K562 (cell line): ENCODE results near the gene POLL. TPM values are rescaled to one million over a fixed set of nuclear protein-coding genes. Genes with fewer than 3 reads are reported as not detected.
A peak's percentile ranks its signal among the peaks of the same experiment; 100 is the strongest.

Experiments used
- ATAC-seq: fragments of 200-7000 bp; cut with Tn5 transposase; 3 replicates; pipeline ENCODE4 v1.9.1; 2020; ENCODE audit warnings: moderate library complexity
- Bru-seq: library from RNA; stranded (reverse); fragments of 400-500 nt; gene quantifications from one replicate; lab custom pipeline; 2021; lab: Mats Ljungman, UMichigan
- BruChase-seq, 2 experiments: library from RNA; stranded (reverse); fragments of 400-500 nt; gene quantifications; one replicate each; lab custom pipeline; 2021; lab: Mats Ljungman, UMichigan
- BruUV-seq: library from RNA; stranded (reverse); fragments of 400-500 nt; replicated peaks from 2 replicates; lab custom pipeline; 2021; lab: Mats Ljungman, UMichigan
- CTCF ChIA-PET: fragments of 300-600 bp; formaldehyde crosslinking; extraction: SDS; loops from one replicate; lab custom pipeline; 2021; ENCODE audit warnings: low intra/inter-chr PET ratio; lab: Yijun Ruan, JAX
- POLR2A ChIA-PET: fragments of 300-600, 350-650 bp; sonication (Branson Sonifier 250); formaldehyde crosslinking; extraction: SDS; loops from one replicate; lab custom pipeline; 2021; ENCODE audit warnings: antibody characterized with exemption, inconsistent platforms; lab: Yijun Ruan, JAX
- DNase-seq, 4 experiments: peaks; one replicate each; pipeline versions ENCODE4 v3.0.0 to v3.0.0-alpha.2; 2011 to 2018; ENCODE audit warnings: low spot score in 3 of 4, mixed read lengths in 3 of 4; ENCODE audit errors: extremely low read depth in 1 of 4
- FAIRE-seq: peaks from 2 replicates; lab custom pipeline; 2011; peaks lifted over from hg19 to GRCh38; lab: Jason Lieb, UNC
- H2AFZ ChIP-seq: 2 replicates; pipeline ENCODE4 v1.6.0; 2011; ENCODE audit warnings: low read depth, low read length, control low read depth, inconsistent platforms
- H3K27ac ChIP-seq: fragments of 200-600 bp; 3 replicates; pipeline ENCODE4 v1.8.0; 2011; ENCODE audit warnings: low read depth, mild to moderate bottlenecking, control low read depth, inconsistent platforms, low read length, moderate library complexity, mixed read lengths; ENCODE audit errors: extremely low read depth
- H3K27me3 ChIP-seq, 2 experiments: fragments of 300-600 bp in 1 of 2; 2 replicates in 1 of 2; 3 replicates in 1 of 2; pipeline versions ENCODE4 v1.6.0 to v1.8.0; 2011; ENCODE audit warnings: inconsistent platforms in 2 of 2, low read length in 2 of 2, mild to moderate bottlenecking in 1 of 2, mixed read lengths in 1 of 2, moderate library complexity in 1 of 2; ENCODE audit not compliant: control insufficient read depth in 2 of 2, insufficient read depth in 2 of 2
- H3K36me3 ChIP-seq: fragments of 300-600 bp; 3 replicates; pipeline ENCODE4 v1.8.0; 2011; ENCODE audit warnings: mild to moderate bottlenecking, low read length, inconsistent platforms; ENCODE audit not compliant: control insufficient read depth, insufficient read depth
- H3K4me1 ChIP-seq, 2 experiments: fragments of 200-600 bp in 1 of 2; replicated peaks in 1 of 2; 2 replicates in 1 of 2; 3 replicates in 1 of 2; pipeline versions ENCODE4 v1.5.1 to v1.8.0; 2011; ENCODE audit warnings: inconsistent platforms in 2 of 2, low read length in 2 of 2, mild to moderate bottlenecking in 1 of 2, mixed read lengths in 1 of 2, moderate library complexity in 1 of 2; ENCODE audit not compliant: control insufficient read depth in 2 of 2, insufficient read depth in 2 of 2
- H3K4me2 ChIP-seq: 2 replicates; pipeline ENCODE4 v1.6.1; 2011; ENCODE audit warnings: low read length, control low read depth, inconsistent platforms, mixed read lengths; ENCODE audit not compliant: insufficient read depth
- H3K4me3 ChIP-seq: fragments of 200-600 bp; sonication (generic), shearing (Covaris generic); 2 replicates; pipeline ENCODE4 v1.5.1; 2016; ENCODE audit warnings: control low read depth, inconsistent platforms
- H3K79me2 ChIP-seq: fragments of 200-600 bp; 3 replicates; pipeline ENCODE4 v1.8.0; 2011; ENCODE audit warnings: low read length, inconsistent platforms; ENCODE audit not compliant: control insufficient read depth, insufficient read depth
- H3K9ac ChIP-seq, 2 experiments: 2 replicates each; pipeline versions ENCODE4 v1.6.0 to v1.6.1; 2011; ENCODE audit warnings: low read depth in 2 of 2, low read length in 2 of 2, control low read depth in 1 of 2, inconsistent platforms in 1 of 2, mild to moderate bottlenecking in 1 of 2, mixed read lengths in 1 of 2; ENCODE audit not compliant: insufficient read depth in 1 of 2
- H3K9me1 ChIP-seq: one replicate; pipeline ENCODE4 v1.6.0; 2011; ENCODE audit warnings: inconsistent platforms, mild to moderate bottlenecking, low read length, moderate library complexity; ENCODE audit not compliant: control insufficient read depth, insufficient read depth
- H3K9me3 ChIP-seq: replicated peaks from 2 replicates; pipeline ENCODE4 v1.5.1; 2011; ENCODE audit warnings: low read depth, low read length, inconsistent platforms; ENCODE audit not compliant: control insufficient read depth, insufficient read depth
- H4K20me1 ChIP-seq: replicated peaks from 2 replicates; pipeline ENCODE4 v1.6.1; 2011; ENCODE audit warnings: low read length, inconsistent platforms, mixed read lengths; ENCODE audit not compliant: control insufficient read depth, insufficient read depth
- HDAC2 ChIP-seq: fragments of 450-650 bp; IDR thresholded peaks from 2 replicates; pipeline ENCODE4 v1.6.1; 2016; ENCODE audit warnings: mild to moderate bottlenecking
- PREB ChIP-seq: sonication (generic); formaldehyde crosslinking; IDR thresholded peaks from 2 replicates; pipeline ENCODE4 v1.8.1; 2023; ENCODE audit warnings: mild to moderate bottlenecking, missing genetic modification reagents
- SIN3A ChIP-seq, 2 experiments: fragments of 150-350 bp in 1 of 2; IDR thresholded peaks; 2 replicates each; pipeline ENCODE4 v1.6.1; 2011 to 2016; ENCODE audit warnings: borderline replicate concordance in 2 of 2, low read depth in 2 of 2, low read length in 2 of 2, mild to moderate bottlenecking in 2 of 2, moderate library complexity in 2 of 2; ENCODE audit not compliant: control insufficient read depth in 1 of 2
- ZNF282 ChIP-seq: sonication (generic); formaldehyde crosslinking; IDR thresholded peaks from 2 replicates; pipeline ENCODE4 v1.8.1; 2023; ENCODE audit warnings: missing genetic modification reagents
- WGBS: fragments of 100-300 bp; shearing (Covaris generic); methylation state at CpG from one replicate; pipeline ENCODE4 v1.1.6; 2016; ENCODE audit warnings: low coverage, mixed read lengths; ENCODE audit not compliant: insufficient coverage; ENCODE audit errors: missing lambda C conversion rate; 5-methylcytosine and 5-hydroxymethylcytosine counted together
- in situ Hi-C: fragments of 300-500 bp; cut with MboI; formaldehyde crosslinking; loops from 4 replicates; pipeline ENCODE4 v1.15.0; 2018; ENCODE audit warnings: inconsistent platforms, mixed read lengths
- intact Hi-C: fragments of 100-400 bp; cut with micrococcal nuclease; formaldehyde crosslinking; loops from 2 replicates; pipeline ENCODE4 v1.14.2; 2022
- long read RNA-seq, 3 experiments: library from polyadenylated mRNA in 2 of 3; library from RNA in 1 of 3; unstranded in 2 of 3; stranded (forward) in 1 of 3; transcript quantifications; one replicate each; pipeline ENCODE4 v2.0.0, GENCODE V29; 2019 to 2022
- polyA minus RNA-seq, 3 experiments: library from RNA; depleted of rRNA, polyadenylated mRNA; stranded (reverse); fragments of >200 nt; gene quantifications; 2 replicates each; pipeline ENCODE4 v1.2.3, GENCODE V29; 2011
- polyA plus RNA-seq, 8 experiments: library from polyadenylated mRNA; depleted of rRNA in 4 of 8; stranded (reverse) in 5 of 8; unstranded in 3 of 8; fragments of >200 nt; fragmentation: Nextera tagmentation in 2 of 8; fragmentation: Illumina TruSeq in 1 of 8; extraction: Ambion mirVana in 2 of 8; extraction: Trizol in 1 of 8; gene quantifications; 2 replicates each; pipeline versions ENCODE4 v1.2.1 to v1.2.3, GENCODE V29; 2011 to 2014; ENCODE audit warnings: inconsistent platforms in 1 of 8, missing spikeins in 1 of 8
- total RNA-seq, 7 experiments: library from RNA; depleted of rRNA in 6 of 7; stranded (reverse); fragments of >200 nt in 6 of 7; fragmentation: Illumina TruSeq in 2 of 7; extraction: Trizol in 2 of 7; gene quantifications; 2 replicates each; pipeline versions ENCODE4 v1.2.1 to v1.2.3, GENCODE V29; 2011 to 2021; ENCODE audit warnings: low replicate concordance in 1 of 7

The POLL gene
- 27.0 and 79.5 TPM in 2 replicates for total RNA-seq (2011; cell fraction: chromatin; rRNA removed; ENCODE audit: low replicate concordance)
- total RNA-seq (2011; cell fraction: nucleolus; rRNA removed): 44.1 and 46.7 TPM in 2 replicates
- total RNA-seq (2011; cell fraction: nucleoplasm; rRNA removed): 37.4 and 38.1 TPM in 2 replicates
- total RNA-seq (2014; rRNA removed) (10.9 and 11.7 TPM in 2 replicates), total RNA-seq (2014; rRNA removed; fragmentation: Illumina TruSeq; extraction: Trizol) (5.4 and 6.4 TPM in 2 replicates), total RNA-seq (2015; rRNA removed; fragmentation: Illumina TruSeq; extraction: Trizol) (6.9 and 8.4 TPM in 2 replicates), total RNA-seq (2021) (16.9 and 18.7 TPM in 2 replicates), polyA plus RNA-seq (2011; rRNA removed) (13.7 and 21.8 TPM in 2 replicates), polyA plus RNA-seq (2014; fragmentation: Illumina TruSeq; extraction: Trizol) (13.3 and 14.2 TPM in 2 replicates), polyA plus RNA-seq (2014; fragmentation: Nextera tagmentation; extraction: Ambion mirVana) (1 to 10 TPM; 1.2 to 2.1 TPM), polyA plus RNA-seq (2014; rRNA removed) (13.3 and 16.1 TPM in 2 replicates), polyA minus RNA-seq (2011; rRNA and poly(A)+ RNA removed) (15.2 and 18.3 TPM in 2 replicates), Bru-seq, nascent RNA (percentile 68 among the genes with signal in this experiment), BruChase-seq, experiment 1, labeled RNA remaining after a 2-hour chase (percentile 65 among the genes with signal in this experiment), BruChase-seq, experiment 2, labeled RNA remaining after a 6-hour chase (percentile 64 among the genes with signal in this experiment)
- polyA plus RNA-seq (2011; cell fraction: cytosol; rRNA removed): 25.2 and 35.8 TPM in 2 replicates
- polyA plus RNA-seq (2011; cell fraction: nucleus; rRNA removed): 60.9 and 95.5 TPM in 2 replicates
- polyA plus RNA-seq (2012): 12.9 and 23.2 TPM in 2 replicates
- 12.1 and 13.3 TPM in 2 replicates for polyA minus RNA-seq (2011; cell fraction: cytosol; rRNA and poly(A)+ RNA removed)
- polyA minus RNA-seq (2011; cell fraction: nucleus; rRNA and poly(A)+ RNA removed): 20.1 and 24.3 TPM in 2 replicates
- long read RNA-seq, experiment 1, partial matches to known transcripts: 6 of 33 reads
- long read RNA-seq, experiment 1, other reads (novel, unspliced or antisense): 24 of 33 reads
- long read RNA-seq, experiment 2, transcript POLL-205 (8 exons, 2,360 nt): major isoform, 5 of 32 reads
- long read RNA-seq, experiment 2, partial matches to known transcripts: 2 of 32 reads
- long read RNA-seq, experiment 2, other reads (novel, unspliced or antisense): 24 of 32 reads
- long read RNA-seq, experiment 3, partial matches to known transcripts: 0 of 4 reads
- long read RNA-seq, experiment 3, other reads (novel, unspliced or antisense): 2 of 4 reads

DNA sequence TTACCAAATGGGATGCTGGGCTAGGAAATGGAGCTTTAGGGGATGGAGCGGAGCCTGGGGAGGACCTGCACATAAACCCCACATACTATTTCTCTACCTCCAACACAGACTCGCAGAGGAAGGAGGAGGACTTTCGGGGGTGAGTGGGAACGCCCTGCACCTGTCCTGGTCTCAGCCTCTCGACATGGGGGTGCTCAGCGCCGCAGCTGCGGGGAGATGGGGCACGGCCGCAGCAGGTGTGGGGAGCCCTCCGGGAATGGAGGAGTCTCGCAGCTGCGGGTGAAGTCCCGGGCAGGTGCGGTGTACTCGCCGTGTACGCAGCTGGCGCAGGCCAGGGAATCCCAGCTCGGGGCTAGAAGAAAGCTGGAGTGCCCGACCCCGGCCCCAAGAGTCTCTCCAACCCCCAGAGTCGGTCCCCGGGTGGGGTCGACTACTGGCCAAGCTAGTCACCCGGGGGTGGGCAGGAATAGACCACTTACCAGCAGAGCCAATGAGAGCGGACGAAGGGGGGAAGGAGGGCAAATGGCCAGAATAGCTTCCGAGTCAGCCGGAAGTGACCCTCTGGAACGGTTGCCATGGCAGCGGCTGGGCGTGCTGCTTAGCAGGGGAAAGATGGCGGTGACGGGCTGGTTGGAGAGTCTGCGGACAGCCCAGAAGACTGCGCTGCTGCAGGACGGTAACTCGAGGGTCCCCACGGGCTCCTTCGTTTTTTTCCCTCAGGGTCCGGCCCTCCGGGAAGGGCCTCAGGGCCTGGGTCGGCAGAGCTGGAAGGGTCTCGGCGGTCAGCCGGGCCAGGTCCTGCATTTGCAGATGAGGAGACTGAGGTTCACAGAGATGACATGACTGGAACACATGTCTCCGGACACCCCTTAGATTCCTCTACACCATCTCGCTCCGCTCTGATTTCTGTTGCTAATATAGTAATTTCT, at the start of gene POLL, which contains the start of gene DPCD:
TSS of gene POLL (minus strand) at position 533 of the 929 bp plus-strand sequence. CDS start 897 bp downstream, outside the sequence.
TSS of gene DPCD (plus strand) at position 597 of the 929 bp plus-strand sequence. CDS start at position 613, 16 bp downstream.
- Histone ChIP-seq H3K4me2 (peak within 1 kb of the TSS; percentile 93), H3K79me2 (peaks cover 15% of the 10 kb centered on the region), H3K36me3 (peaks cover 22% of the 10 kb centered on the region; the same call in 2 of the 3 replicates), H3K27ac (peak within 1 kb of the TSS; percentile 60), H3K9ac (peak within 1 kb of the TSS; percentile 84 to 93), H3K4me1 (peaks cover 2 to 11% of the 10 kb centered on the region in 2 experiments; a peak in 2 of 5 replicates), H3K27me3 (no peaks in the 10 kb centered on the region), H3K9me3 (no peaks in the 10 kb centered on the region), H3K9me1 (no peaks in the 10 kb centered on the region), H3K4me3 (peak within 1 kb of the TSS; percentile 86), H4K20me1 (no peaks in the 10 kb centered on the region), H2AFZ (peak within 1 kb of the TSS; percentile 89)
- intact Hi-C loops: no loop called here
- BruUV-seq: TSS peak; percentile 61
- FAIRE-seq (peak; percentile 98), DNase-seq (peak; percentile 88 to 95 (median 90)), ATAC-seq (peak; percentile 98)
- CTCF ChIA-PET: no interaction called here
- WGBS: 1% methylated on average over 36 of the region's 50 CpGs
- in situ Hi-C loops: no loop called here
- POLR2A ChIA-PET: interaction anchor here (0.6 to 1.8 kb wide), 5 partner anchors 9 to 575 kb away, joined by 3 to 5 read pairs (median 4); no protein-coding TSS in a partner anchor
- TF ChIP-seq PREB: no peak
- TF ChIP-seq HDAC2: 0 out of 2 replicates have a peak, but pooled peaks have one; percentile 19
- peak; percentile 89 to 90; a peak in 3 of 4 replicates for TF ChIP-seq SIN3A (IDR thresholded peaks at IDR 0.05; ENCODE audit: borderline replicate concordance in 2 of 2, control insufficient read depth in 1 of 2, low read depth in 2 of 2, low read length in 2 of 2)
- no peak for TF ChIP-seq ZNF282 (CRISPR knock-in tag)
